K562 (cell line): ENCODE results near the gene LRRC61. TPM values are rescaled to one million over a fixed set of nuclear protein-coding genes. Genes with fewer than 3 reads are reported as not detected.

Experiments used
- ARID3A ChIP-seq: IDR thresholded peaks from 2 replicates; pipeline ENCODE4 v1.6.1; 2012; ENCODE audit warnings: low read depth, low read length, improper control_type of control experiment, borderline replicate concordance
- CREB1 ChIP-seq, 2 experiments: sonication (generic) in 1 of 2; formaldehyde crosslinking in 1 of 2; IDR thresholded peaks; 2 replicates each; pipeline versions ENCODE4 v1.6.1 to v1.8.0; 2012 to 2022; ENCODE audit warnings: inconsistent platforms in 1 of 2, mild to moderate bottlenecking in 1 of 2, missing genetic modification reagents in 1 of 2, moderate library complexity in 1 of 2
- DACH1 ChIP-seq: fragments of 450-650 bp; IDR thresholded peaks from 2 replicates; pipeline ENCODE4 v1.6.1; 2018; ENCODE audit not compliant: partially characterized antibody
- GABPB2 ChIP-seq: fragments of 250-450 bp; sonication (Bioruptor Pico); conservative IDR thresholded peaks from 2 replicates; pipeline ENCODE4 v1.5.1; 2021; ENCODE audit warnings: mild to moderate bottlenecking
- GATAD2A ChIP-seq: fragments of 450-650 bp; IDR thresholded peaks from 2 replicates; pipeline ENCODE4 v1.6.1; 2017
- GTF2F1 ChIP-seq: IDR thresholded peaks from 2 replicates; pipeline ENCODE4 v1.6.1; 2011; ENCODE audit warnings: low read depth, low read length, improper control_type of control experiment
- HDAC1 ChIP-seq, 2 experiments: fragments of 450-650 bp; IDR thresholded peaks; 2 replicates each; pipeline ENCODE4 v1.6.1; 2016 to 2017; ENCODE audit warnings: inconsistent platforms in 1 of 2, mild to moderate bottlenecking in 1 of 2, moderate library complexity in 1 of 2
- HES1 ChIP-seq: fragments of 450-650 bp; IDR thresholded peaks from 2 replicates; pipeline ENCODE4 v1.6.1; 2016; ENCODE audit warnings: low read depth, mild to moderate bottlenecking, moderate library complexity
- HNRNPUL1 ChIP-seq: fragments of 200-400 bp; formaldehyde crosslinking; IDR thresholded peaks from 2 replicates; pipeline ENCODE4 v1.6.1; 2017; ENCODE audit warnings: low read length
- NCOA2 ChIP-seq, 2 experiments: fragments of 450-650 bp; IDR thresholded peaks; 2 replicates each; pipeline ENCODE4 v1.6.1; 2018; ENCODE audit warnings: mild to moderate bottlenecking in 2 of 2, moderate library complexity in 1 of 2; ENCODE audit not compliant: partially characterized antibody in 2 of 2
- POLR2AphosphoS2 ChIP-seq: IDR thresholded peaks from 2 replicates; pipeline ENCODE4 v1.6.1; 2012; ENCODE audit warnings: low read length, improper control_type of control experiment
- RBBP5 ChIP-seq: fragments of 200-600 bp; sonication (generic); IDR thresholded peaks from 2 replicates; pipeline ENCODE4 v1.6.1; 2012; ENCODE audit warnings: borderline replicate concordance, mild to moderate bottlenecking, low read length, control low read depth, inconsistent platforms; ENCODE audit not compliant: insufficient read depth, poor library complexity, severe bottlenecking
- RBM14 ChIP-seq: fragments of 200-400 bp; formaldehyde crosslinking; IDR thresholded peaks from 2 replicates; pipeline ENCODE4 v1.6.1; 2018; ENCODE audit warnings: low read depth, mild to moderate bottlenecking, low read length, moderate library complexity, borderline replicate concordance; ENCODE audit not compliant: insufficient read depth
- SNRNP70 ChIP-seq: fragments of 200-400 bp; formaldehyde crosslinking; optimal IDR thresholded peaks from 2 replicates; pipeline ENCODE3; 2017; ENCODE audit warnings: low read depth, low read length
- STAT6 ChIP-seq: sonication (generic); formaldehyde crosslinking; IDR thresholded peaks from 2 replicates; pipeline ENCODE4 v1.8.1; 2023; ENCODE audit warnings: mild to moderate bottlenecking, missing genetic modification reagents
- TFAM ChIP-seq: fragments of 250-450 bp; sonication (Bioruptor Pico); conservative IDR thresholded peaks from 2 replicates; pipeline ENCODE4 v1.5.0; 2021; ENCODE audit warnings: mild to moderate bottlenecking, moderate library complexity
- ZBTB34 ChIP-seq: fragments of 250-450 bp; sonication (Bioruptor Pico); IDR thresholded peaks from 2 replicates; pipeline ENCODE4 v1.8.0; 2021; ENCODE audit warnings: mild to moderate bottlenecking, moderate library complexity
- ZNF184 ChIP-seq: sonication (generic); formaldehyde crosslinking; IDR thresholded peaks from 2 replicates; pipeline ENCODE4 v1.5.0; 2020; ENCODE audit warnings: missing genetic modification reagents
- ZNF24 ChIP-seq: fragments of 450-650 bp; IDR thresholded peaks from 2 replicates; pipeline ENCODE4 v1.6.1; 2016
- ZNF695 ChIP-seq: fragments of 450-650 bp; formaldehyde crosslinking; IDR thresholded peaks from 2 replicates; pipeline ENCODE4 v1.4.0; 2020; ENCODE audit warnings: mild to moderate bottlenecking, moderate library complexity
- ZNF76 ChIP-seq: fragments of 250-450 bp; sonication (Bioruptor Pico); IDR thresholded peaks from 2 replicates; pipeline ENCODE4 v1.4.0; 2020; ENCODE audit warnings: mild to moderate bottlenecking, moderate library complexity, borderline replicate concordance
- polyA plus RNA-seq, 8 experiments: library from polyadenylated mRNA; depleted of rRNA in 4 of 8; stranded (reverse) in 5 of 8; unstranded in 3 of 8; fragments of >200 nt; fragmentation: Nextera tagmentation in 2 of 8; fragmentation: Illumina TruSeq in 1 of 8; extraction: Ambion mirVana in 2 of 8; extraction: Trizol in 1 of 8; gene quantifications; 2 replicates each; pipeline versions ENCODE4 v1.2.1 to v1.2.3, GENCODE V29; 2011 to 2014; ENCODE audit warnings: inconsistent platforms in 1 of 8, missing spikeins in 1 of 8
- total RNA-seq, 7 experiments: library from RNA; depleted of rRNA in 6 of 7; stranded (reverse); fragments of >200 nt in 6 of 7; fragmentation: Illumina TruSeq in 2 of 7; extraction: Trizol in 2 of 7; gene quantifications; 2 replicates each; pipeline versions ENCODE4 v1.2.1 to v1.2.3, GENCODE V29; 2011 to 2021; ENCODE audit warnings: low replicate concordance in 1 of 7

The LRRC61 gene
- total and polyA plus RNA-seq, 9 of the 15 experiments (the other 6 are each of a cell fraction or from before 2014, with no cell fraction given) = 1.3 to 55.2 (median 35.2) TPM

GRCh38 chr7:150322833-150323681 lies at the start of gene LRRC61, which contains the start of gene ACTR3C (continued):
- peak; percentile 14; the same call in 1 of the 2 replicates for TF ChIP-seq CREB1 (IDR thresholded peaks at IDR 0.05)
- peak; percentile 44; the same call in 1 of the 2 replicates for TF ChIP-seq CREB1 (CRISPR knock-in tag; IDR thresholded peaks at IDR 0.05)
- TF ChIP-seq GABPB2 = no peak
- TF ChIP-seq TFAM = no peak
- TF ChIP-seq RBM14 = peak; percentile 97; the same call in 1 of the 2 replicates
- TF ChIP-seq DACH1 = peak; percentile 22
- peak; percentile 94 for TF ChIP-seq ZNF76 (CRISPR knock-in tag)
- TF ChIP-seq SNRNP70 = no peak
- peak; percentile 95 for TF ChIP-seq HES1
- peak; percentile 66; the same call in 1 of the 2 replicates for TF ChIP-seq ZNF695
- TF ChIP-seq GTF2F1 = no peak
- peak; percentile 97 for TF ChIP-seq GATAD2A
- TF ChIP-seq HDAC1 (IDR thresholded peaks at IDR 0.05) = peak in 1 of 2 experiments; percentile 78; a peak in 2 of 4 replicates
- no peak for TF ChIP-seq HNRNPUL1
- TF ChIP-seq RBBP5 = peak; percentile 91
- TF ChIP-seq ZBTB34 (CRISPR knock-in tag) = peak; percentile 36; the same call in 1 of the 2 replicates
- TF ChIP-seq ZNF184 = no peak
- peak; percentile 66 for TF ChIP-seq STAT6 (CRISPR knock-in tag)
- TF ChIP-seq NCOA2 (IDR thresholded peaks at IDR 0.05; ENCODE audit: partially characterized antibody in 2 of 2) = no peak
- peak; percentile 52 for TF ChIP-seq ZNF24
- TF ChIP-seq POLR2AphosphoS2 = no peak
- no peak for TF ChIP-seq ARID3A
